Trophoblast cell (in vitro differentiated cells and primary cell): Measurements from ENCODE around the gene RNF212.

Experiments
- DNase-seq, 2 donors: peaks; one replicate each; pipeline ENCODE4 v3.0.0-alpha.2; 2016
- H2AFZ ChIP-seq: 2 replicates; pipeline ENCODE4 v1.6.1; 2013; ENCODE audit warnings: low read length, moderate library complexity, mild to moderate bottlenecking; ENCODE audit not compliant: insufficient read depth, poor library complexity
- H2AK5ac ChIP-seq: 2 replicates; pipeline ENCODE4 v1.6.1; 2013; ENCODE audit warnings: mild to moderate bottlenecking, low read length
- H2BK120ac ChIP-seq: 2 replicates; pipeline ENCODE4 v1.6.1; 2013; ENCODE audit warnings: low read length, mild to moderate bottlenecking, moderate library complexity; ENCODE audit not compliant: insufficient read depth, poor library complexity
- H2BK12ac ChIP-seq: 2 replicates; pipeline ENCODE4 v1.6.1; 2013; ENCODE audit warnings: mild to moderate bottlenecking, low read length, moderate library complexity
- H2BK5ac ChIP-seq: 2 replicates; pipeline ENCODE4 v1.6.1; 2013; ENCODE audit warnings: low read length, low read depth, moderate library complexity, mild to moderate bottlenecking; ENCODE audit not compliant: poor library complexity
- H3K14ac ChIP-seq: 2 replicates; pipeline ENCODE4 v1.6.1; 2013; ENCODE audit warnings: mild to moderate bottlenecking, low read length
- H3K18ac ChIP-seq: 2 replicates; pipeline ENCODE4 v1.6.1; 2013; ENCODE audit warnings: mild to moderate bottlenecking, low read length
- H3K23ac ChIP-seq: 2 replicates; pipeline ENCODE4 v1.6.1; 2013; ENCODE audit warnings: low read length
- H3K27ac ChIP-seq: 2 replicates; pipeline ENCODE4 v1.5.1; 2013; ENCODE audit warnings: low read depth, mild to moderate bottlenecking, inconsistent platforms, low read length, moderate library complexity
- H3K27me3 ChIP-seq: 2 replicates; pipeline ENCODE4 v1.6.1; 2013; ENCODE audit warnings: inconsistent platforms, mild to moderate bottlenecking, low read length, moderate library complexity; ENCODE audit not compliant: insufficient read depth
- H3K36me3 ChIP-seq, 2 experiments: 1 replicate in 1 of 2; 2 replicates in 1 of 2; pipeline ENCODE4 v1.6.1; 2013; ENCODE audit warnings: low read length in 2 of 2, mild to moderate bottlenecking in 2 of 2, moderate library complexity in 1 of 2; ENCODE audit not compliant: insufficient read depth in 2 of 2, control insufficient read depth in 1 of 2
- H3K4ac ChIP-seq: 2 replicates; pipeline ENCODE4 v1.6.1; 2013; ENCODE audit warnings: low read depth, mild to moderate bottlenecking, low read length, moderate library complexity
- H3K4me1 ChIP-seq, 2 experiments: 1 replicate in 1 of 2; 2 replicates in 1 of 2; pipeline ENCODE4 v1.6.1; 2013; ENCODE audit warnings: low read length in 2 of 2, mild to moderate bottlenecking in 2 of 2, moderate library complexity in 1 of 2; ENCODE audit not compliant: insufficient read depth in 2 of 2, control insufficient read depth in 1 of 2
- H3K4me2 ChIP-seq: 2 replicates; pipeline ENCODE4 v1.6.1; 2013; ENCODE audit warnings: inconsistent platforms, mild to moderate bottlenecking, low read length, moderate library complexity
- H3K4me3 ChIP-seq: 2 replicates; pipeline ENCODE4 v1.5.1; 2013; ENCODE audit warnings: mild to moderate bottlenecking, low read depth, low read length, inconsistent platforms
- H3K79me1 ChIP-seq: one replicate; pipeline ENCODE4 v1.6.1; 2013; ENCODE audit warnings: low read length
- H3K79me2 ChIP-seq: 2 replicates; pipeline ENCODE4 v1.6.1; 2013; ENCODE audit warnings: low read length, mild to moderate bottlenecking; ENCODE audit not compliant: control insufficient read depth, insufficient read depth, poor library complexity
- H3K9ac ChIP-seq: 2 replicates; pipeline ENCODE4 v1.6.1; 2013; ENCODE audit warnings: mild to moderate bottlenecking, low read length
- H3K9me3 ChIP-seq: 2 replicates; pipeline ENCODE4 v1.6.1; 2013; ENCODE audit warnings: low read depth, mild to moderate bottlenecking, control low read depth, inconsistent platforms, low read length; ENCODE audit not compliant: insufficient read depth
- H4K12ac ChIP-seq: 2 replicates; pipeline ENCODE4 v1.6.1; 2013; ENCODE audit warnings: low read depth, mild to moderate bottlenecking, low read length, moderate library complexity
- H4K8ac ChIP-seq: 2 replicates; pipeline ENCODE4 v1.6.1; 2013; ENCODE audit warnings: low read depth, mild to moderate bottlenecking, low read length, moderate library complexity
- H4K91ac ChIP-seq: one replicate; pipeline ENCODE4 v1.6.1; 2013; ENCODE audit warnings: low read depth, mild to moderate bottlenecking, low read length, moderate library complexity
- WGBS: extraction: QIAGEN DNeasy Blood & Tissue Kit; methylation state at CpG from one replicate; pipeline ENCODE4 v1.1.7; 2013; ENCODE audit warnings: missing lambda C conversion rate; ENCODE audit not compliant: insufficient read length, insufficient coverage; ENCODE audit errors: extremely low coverage; 5-methylcytosine and 5-hydroxymethylcytosine counted together

Gene RNF212

GRCh38 chr4:1023895-1024740 is 89.2 kb downstream of the RNF212 start:
- no peak overlapping the region for H3K4me2 ChIP-seq
- H2BK5ac ChIP-seq = no peak overlapping the region
- H3K36me3 ChIP-seq = peaks cover 13 to 19% of the 10 kb centered on the region in 2 experiments
- no peaks in the 10 kb centered on the region for H3K27me3 ChIP-seq
- H3K27ac ChIP-seq = no peak overlapping the region
- no peak overlapping the region for H3K23ac ChIP-seq
- H3K4ac ChIP-seq = no peak overlapping the region
- H3K9ac ChIP-seq = no peak overlapping the region
- no CpG with 5 or more reads among the region's 83 CpGs for WGBS
- H2BK12ac ChIP-seq = no peak overlapping the region
- H4K12ac ChIP-seq = no peak overlapping the region
- no peak overlapping the region for H3K18ac ChIP-seq
- no peak overlapping the region for H4K8ac ChIP-seq
- H3K4me1 ChIP-seq = peaks cover 6 to 11% of the 10 kb centered on the region in 2 experiments
- no peak overlapping the region for H2AFZ ChIP-seq
- no peak overlapping the region for H2AK5ac ChIP-seq
- no peak overlapping the region for H2BK120ac ChIP-seq
- H3K9me3 ChIP-seq = peaks cover 10% of the 10 kb centered on the region
- no peak overlapping the region for H3K4me3 ChIP-seq
- H3K79me2 ChIP-seq = peaks cover 1% of the 10 kb centered on the region
- H3K79me1 ChIP-seq = no peaks in the 10 kb centered on the region
- no peak for DNase-seq
- H3K14ac ChIP-seq = no peak overlapping the region
- H4K91ac ChIP-seq = no peak overlapping the region

- H2AK5ac ChIP-seq = no peak overlapping the region
- no CpG with 5 or more reads among the region's 20 CpGs for WGBS
- DNase-seq = no peak
These were observed 90.2 kb downstream of the RNF212 start for GRCh38 chr4:1023075-1023640.

GRCh38 chr4:1022739-1023066 is 90.7 kb downstream of the RNF212 start:
- H3K27me3 ChIP-seq = no peaks in the 10 kb centered on the region
- no peak for DNase-seq
- no CpG with 5 or more reads among the region's 19 CpGs for WGBS

More at GRCh38 chr4:1023075-1023640, 90.2 kb downstream of the RNF212 start:
- H3K79me2 ChIP-seq = peaks cover 1% of the 10 kb centered on the region
- no peak overlapping the region for H4K12ac ChIP-seq
- H3K18ac ChIP-seq = no peak overlapping the region
- peaks cover 10% of the 10 kb centered on the region for H3K9me3 ChIP-seq
- H3K4me3 ChIP-seq = no peak overlapping the region
- H4K91ac ChIP-seq = no peak overlapping the region
- H3K79me1 ChIP-seq = no peaks in the 10 kb centered on the region
- no peak overlapping the region for H3K23ac ChIP-seq
- no peak overlapping the region for H2AFZ ChIP-seq
- H3K9ac ChIP-seq = no peak overlapping the region
- peaks cover 13 to 19% of the 10 kb centered on the region in 2 experiments for H3K36me3 ChIP-seq
- no peak overlapping the region for H3K14ac ChIP-seq
- H2BK120ac ChIP-seq = no peak overlapping the region
- no peak overlapping the region for H3K4me2 ChIP-seq
- no peak overlapping the region for H2BK5ac ChIP-seq
- H2BK12ac ChIP-seq = no peak overlapping the region
- no peaks in the 10 kb centered on the region for H3K27me3 ChIP-seq
- no peak overlapping the region for H3K4ac ChIP-seq
- no peak overlapping the region for H4K8ac ChIP-seq
- peaks cover 6 to 11% of the 10 kb centered on the region in 2 experiments for H3K4me1 ChIP-seq
- no peak overlapping the region for H3K27ac ChIP-seq

GRCh38 chr4:1022051-1022738 is 91.2 kb downstream of the RNF212 start:
- no peak overlapping the region for H2BK120ac ChIP-seq
- H4K12ac ChIP-seq = no peak overlapping the region
- H3K14ac ChIP-seq = no peak overlapping the region
- peaks cover 0 to 3% of the 10 kb centered on the region in 2 experiments for H3K4me1 ChIP-seq
- no peak overlapping the region for H3K18ac ChIP-seq
- no peak overlapping the region for H3K4me3 ChIP-seq
- H3K27me3 ChIP-seq = no peaks in the 10 kb centered on the region
- H3K36me3 ChIP-seq = peaks cover 13 to 19% of the 10 kb centered on the region in 2 experiments
- no peak overlapping the region for H3K4ac ChIP-seq
- no peak for DNase-seq
- H3K79me1 ChIP-seq = no peaks in the 10 kb centered on the region
- H3K27ac ChIP-seq = no peak overlapping the region
- WGBS = no CpG with 5 or more reads among the region's 46 CpGs
- no peak overlapping the region for H2BK12ac ChIP-seq
- H3K79me2 ChIP-seq = no peaks in the 10 kb centered on the region
- H2BK5ac ChIP-seq = no peak overlapping the region
- H3K9me3 ChIP-seq = peaks cover 10% of the 10 kb centered on the region
- H2AFZ ChIP-seq = no peak overlapping the region
- H3K9ac ChIP-seq = no peak overlapping the region
- no peak overlapping the region for H4K8ac ChIP-seq
- H3K23ac ChIP-seq = no peak overlapping the region
- no peak overlapping the region for H4K91ac ChIP-seq
- H3K4me2 ChIP-seq = no peak overlapping the region
- H2AK5ac ChIP-seq = no peak overlapping the region

More at GRCh38 chr4:1022739-1023066, 90.7 kb downstream of the RNF212 start:
- H2AFZ ChIP-seq = no peak overlapping the region
- no peak overlapping the region for H4K8ac ChIP-seq
- H3K23ac ChIP-seq = no peak overlapping the region
- no peak overlapping the region for H3K27ac ChIP-seq
- no peak overlapping the region for H2AK5ac ChIP-seq
- H3K14ac ChIP-seq = no peak overlapping the region
- H3K9me3 ChIP-seq = peaks cover 10% of the 10 kb centered on the region
- no peak overlapping the region for H2BK12ac ChIP-seq
- no peaks in the 10 kb centered on the region for H3K79me2 ChIP-seq
- no peak overlapping the region for H3K4ac ChIP-seq
- no peak overlapping the region for H2BK5ac ChIP-seq
- H3K4me3 ChIP-seq = no peak overlapping the region
- H4K12ac ChIP-seq = no peak overlapping the region
- no peak overlapping the region for H3K9ac ChIP-seq
- peaks cover 2 to 7% of the 10 kb centered on the region in 2 experiments for H3K4me1 ChIP-seq
- no peaks in the 10 kb centered on the region for H3K79me1 ChIP-seq
- peaks cover 13 to 19% of the 10 kb centered on the region in 2 experiments for H3K36me3 ChIP-seq
- no peak overlapping the region for H2BK120ac ChIP-seq
- no peak overlapping the region for H3K18ac ChIP-seq
- no peak overlapping the region for H4K91ac ChIP-seq
- no peak overlapping the region for H3K4me2 ChIP-seq
